Activated CD4-positive, alpha-beta T cell treated with anti-CD3 and anti-CD28 coated beads, Interleukin-2, Interleukin-4, amounts not matched to agents 100 ng/mL and 50 ng/mL, durations not matched to agents 16 hours and 8 hours (primary cell): Measurements from ENCODE around the gene CALML3.

Experiments used
- DNase-seq: peaks from one replicate; pipeline ENCODE4 v3.0.0-alpha.2; 2020; ENCODE audit warnings: low spot score

The CALML3 gene

GRCh38 chr10:5506751-5507648, 17.8 kb upstream of the CALML3 start:
- no peak for DNase-seq

DNA sequence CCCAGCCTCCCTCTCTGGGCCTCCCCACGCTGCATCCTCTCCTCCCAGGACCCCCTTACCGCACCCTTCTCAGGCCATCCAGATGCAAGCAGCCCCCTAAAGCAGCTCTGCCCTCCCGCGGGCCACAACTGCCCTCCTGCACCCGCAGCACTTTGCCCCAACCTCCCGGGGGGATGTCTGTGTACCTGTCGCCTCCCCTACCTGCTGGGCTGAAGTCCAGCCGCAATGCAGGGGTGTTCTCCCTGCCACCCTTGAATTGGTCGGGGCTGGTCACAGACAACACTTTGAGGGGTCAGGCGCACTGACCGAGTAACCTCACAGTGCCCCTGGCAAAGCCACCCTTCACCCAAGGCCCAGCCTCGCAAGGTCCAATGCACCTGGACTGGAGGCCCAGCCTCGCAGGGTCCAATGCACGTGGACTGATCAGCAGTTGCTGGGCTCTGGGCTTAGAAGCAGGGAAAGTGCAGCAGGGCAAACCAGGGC, 17.1 kb upstream of the CALML3 start:
- DNase-seq = no peak

DNA sequence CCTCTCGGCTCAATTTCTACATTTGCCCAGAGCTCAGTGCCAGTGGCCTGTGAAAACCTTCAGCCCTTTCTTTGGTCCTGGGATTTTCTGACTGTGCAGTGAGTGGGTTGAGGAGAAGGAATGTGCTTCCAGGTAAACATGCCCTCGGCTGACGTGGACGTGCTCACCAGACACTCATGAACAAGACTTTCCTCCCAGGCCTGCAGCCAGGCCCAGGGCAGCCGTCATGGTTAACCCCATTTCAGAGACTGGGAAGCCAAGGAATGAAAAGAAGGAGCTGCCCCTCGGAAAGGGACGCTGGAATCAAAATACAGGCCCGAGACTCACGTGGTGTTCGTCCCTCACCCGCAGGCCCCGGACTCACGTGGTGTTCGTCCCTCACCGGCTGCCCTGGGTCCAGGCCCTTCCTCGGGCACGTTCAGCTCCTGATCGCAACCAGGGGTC, 16.6 kb upstream of the CALML3 start:
- DNase-seq = no peak

DNA sequence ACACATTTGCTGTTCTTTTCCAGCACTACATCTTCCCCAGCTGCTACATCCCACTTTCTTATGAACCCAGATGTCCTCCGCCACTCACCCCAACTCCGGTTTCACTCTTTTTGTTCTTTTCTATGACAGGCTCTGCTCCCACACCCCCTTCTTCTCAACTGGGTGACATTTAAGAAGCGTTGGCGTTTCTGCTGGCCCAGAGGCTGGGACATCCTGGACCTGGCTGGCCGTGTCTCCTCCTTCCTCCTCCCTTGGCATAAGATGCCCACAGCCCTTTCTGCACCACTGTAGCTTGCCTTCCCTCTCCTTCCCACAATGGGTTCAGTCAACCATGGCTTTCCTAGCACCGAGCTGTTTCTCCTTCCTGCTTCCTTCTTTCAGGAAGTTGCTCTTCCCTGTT, 16.0 kb upstream of the CALML3 start:
- no peak for DNase-seq

GRCh38 chr10:5509236-5509635, 15.5 kb upstream of the CALML3 start:
- DNase-seq = no peak

- no peak for DNase-seq
These were observed 15.1 kb upstream of the CALML3 start for GRCh38 chr10:5509691-5510090.

- DNase-seq = no peak
These were observed 14.3 kb upstream of the CALML3 start for GRCh38 chr10:5510281-5511072.

DNA sequence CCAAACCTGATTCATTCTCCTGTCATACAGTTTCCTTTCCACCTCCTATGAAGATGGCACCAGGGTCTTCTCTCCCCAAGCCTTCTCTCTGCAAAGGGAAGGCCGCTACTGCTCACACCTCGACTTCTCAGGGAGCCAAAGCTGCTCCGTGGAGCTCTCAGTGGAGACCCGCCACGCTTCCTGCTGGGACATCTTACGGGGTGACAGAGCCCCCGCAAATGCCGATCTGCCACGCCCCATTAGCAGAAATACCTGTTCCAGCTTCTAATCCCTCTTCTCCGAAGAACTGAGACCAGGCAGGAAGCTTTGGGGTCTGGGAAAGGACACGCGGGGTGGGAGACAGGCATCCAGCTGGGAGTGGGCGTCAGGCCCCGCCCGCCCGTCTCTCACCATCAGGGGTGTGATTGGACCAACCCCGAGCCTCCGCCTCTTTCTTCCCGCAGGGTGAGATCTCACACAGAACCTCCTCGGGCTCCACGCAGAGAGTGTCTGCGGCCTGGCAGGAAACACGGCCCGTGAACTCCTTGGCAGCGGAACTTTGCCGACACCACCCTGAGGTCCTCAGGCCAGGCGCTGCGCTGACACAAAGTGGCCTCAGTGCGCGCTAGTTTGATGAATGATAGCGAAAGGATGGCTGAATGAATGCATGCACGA, 13.4 kb upstream of the CALML3 start:
- no peak for DNase-seq

GRCh38 chr10:5511885-5512280, 12.9 kb upstream of the CALML3 start:
- DNase-seq = no peak

DNA sequence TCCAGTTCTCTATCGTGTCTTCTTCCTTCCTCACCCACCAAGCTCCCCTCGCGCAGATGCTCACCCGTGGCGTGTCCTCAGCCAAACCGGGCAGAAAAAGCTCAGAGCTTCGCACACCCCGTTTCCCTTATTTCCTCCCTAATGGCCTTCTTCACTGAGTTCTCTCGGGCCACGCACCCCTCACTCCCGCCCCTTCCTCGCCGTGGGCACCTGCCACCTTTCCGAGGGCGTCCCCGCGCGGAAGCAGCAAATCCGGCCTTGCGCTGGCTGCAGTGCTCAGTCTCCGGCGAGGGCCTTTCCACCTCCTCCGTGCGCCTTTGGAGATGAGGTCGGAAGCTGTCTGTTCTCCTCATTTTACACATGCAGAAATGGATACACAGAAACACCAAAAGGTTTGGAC, 12.4 kb upstream of the CALML3 start:
- no peak for DNase-seq

DNA sequence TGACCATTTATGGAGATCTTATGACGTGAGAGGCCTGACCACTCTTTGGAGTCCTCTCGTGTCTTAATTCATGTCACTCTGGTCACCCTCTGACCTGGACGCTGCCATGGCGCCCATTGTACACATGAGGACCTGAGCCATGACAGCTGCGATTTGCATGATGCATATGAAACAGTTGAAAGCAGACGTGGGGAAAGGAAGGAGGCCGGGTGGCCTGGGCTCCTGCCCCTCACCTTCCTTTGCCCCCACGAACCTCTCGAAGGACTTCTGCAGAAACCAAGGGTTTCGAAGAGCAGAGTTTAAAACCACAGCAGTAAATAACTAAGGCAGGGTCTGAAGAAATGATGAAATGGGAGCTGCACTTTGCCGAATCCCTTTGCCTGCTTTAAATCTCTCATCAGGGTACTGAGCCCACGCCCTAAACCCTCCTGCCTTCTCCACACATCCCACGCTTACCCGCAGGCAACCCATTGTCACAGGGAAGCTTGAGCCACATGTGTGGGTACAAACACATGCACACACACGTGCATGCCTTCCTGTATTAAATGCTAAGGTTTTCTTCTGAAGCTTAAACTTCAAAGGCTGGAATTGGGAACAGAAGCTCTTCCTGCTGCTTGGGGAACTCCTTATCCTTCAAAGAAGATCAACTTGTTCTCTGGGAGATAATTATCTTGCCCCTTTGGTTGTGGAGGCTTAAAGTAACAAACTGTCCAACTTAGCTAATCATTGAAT, 11.7 kb upstream of the CALML3 start:
- no peak for DNase-seq

- DNase-seq = no peak
These were observed 10.4 kb upstream of the CALML3 start for GRCh38 chr10:5514226-5514850.

DNA sequence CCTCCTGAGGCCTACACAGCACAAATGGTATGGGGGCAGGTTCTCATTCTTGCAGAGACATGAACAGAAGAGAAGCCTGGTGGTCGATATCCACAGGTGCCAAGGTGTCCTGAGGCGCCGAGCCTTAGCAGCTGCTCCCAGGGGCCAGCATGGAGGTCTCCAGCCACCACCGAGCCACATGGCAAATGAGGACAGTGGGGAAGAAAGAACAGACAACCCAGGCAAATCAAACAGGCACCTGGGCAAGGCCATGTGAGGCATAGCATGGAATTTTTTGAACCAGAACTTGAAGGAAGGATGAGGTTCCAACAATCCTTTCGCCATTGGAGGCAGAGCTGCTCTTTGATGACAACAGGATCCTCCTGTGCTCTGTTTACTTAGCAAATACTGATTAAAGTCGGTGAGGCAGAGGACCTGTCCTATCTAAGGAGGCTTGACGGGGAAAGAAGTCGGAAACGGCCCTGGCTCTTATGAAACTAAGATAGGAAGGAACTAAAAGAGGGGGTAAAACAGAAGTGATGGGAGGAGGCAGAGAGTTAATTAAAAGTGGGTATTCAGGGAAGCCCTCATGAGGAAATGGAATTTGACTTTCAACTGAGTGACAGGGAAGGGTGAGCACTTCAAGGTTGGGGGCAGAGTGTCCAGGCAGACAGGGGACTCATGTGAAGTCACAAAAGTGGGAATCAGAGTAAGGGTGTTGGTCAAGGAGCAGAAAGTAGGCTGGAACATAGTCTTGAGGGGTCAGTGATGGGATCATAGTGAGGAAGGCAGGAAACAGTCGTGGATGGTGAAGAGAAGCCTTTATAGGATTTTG, 8.6 kb upstream of the CALML3 start:
- no peak for DNase-seq

- no peak for DNase-seq
These were observed 7.2 kb upstream of the CALML3 start for GRCh38 chr10:5517546-5517945.

DNA sequence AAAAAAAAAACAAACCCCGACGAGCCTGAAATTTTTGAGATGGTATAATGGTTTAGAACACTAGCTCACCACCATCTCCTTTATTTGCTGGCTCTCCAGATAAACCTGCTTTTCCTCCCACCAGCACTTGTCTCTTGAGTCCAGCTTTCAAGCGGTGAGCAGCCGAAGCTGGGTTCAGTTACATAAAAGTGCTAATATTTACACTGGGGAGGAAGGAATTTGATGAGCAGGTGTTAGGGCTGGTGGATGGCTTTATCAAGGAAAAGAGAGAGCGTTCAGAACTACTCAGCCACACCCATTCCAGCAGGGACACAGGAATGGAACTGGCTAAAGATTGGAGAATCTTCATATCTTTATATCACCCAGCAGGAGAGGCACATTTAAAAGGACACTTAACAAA, 6.6 kb upstream of the CALML3 start:
- DNase-seq = no peak

DNA sequence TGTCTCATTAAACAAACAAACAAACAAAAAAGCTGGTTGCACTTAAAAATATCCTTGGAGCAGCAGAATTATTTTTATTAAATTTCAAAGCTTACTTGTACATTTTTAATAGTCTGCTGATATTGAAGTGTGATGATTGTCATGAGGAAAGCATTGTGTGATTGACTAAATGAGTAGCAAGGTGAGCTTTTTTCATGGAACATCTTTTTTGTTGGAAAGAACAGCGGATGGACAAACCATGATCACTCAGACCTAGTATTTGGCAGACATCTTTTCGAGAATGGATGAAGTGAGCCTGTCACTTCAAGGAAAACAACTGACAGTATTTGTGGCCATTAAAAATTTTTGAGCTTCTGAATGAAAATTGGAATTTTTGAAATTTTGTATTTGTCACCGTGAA, 5.7 kb upstream of the CALML3 start:
- no peak for DNase-seq

GRCh38 chr10:5522913-5523560, 1.7 kb upstream of the CALML3 start:
- DNase-seq = no peak

DNA sequence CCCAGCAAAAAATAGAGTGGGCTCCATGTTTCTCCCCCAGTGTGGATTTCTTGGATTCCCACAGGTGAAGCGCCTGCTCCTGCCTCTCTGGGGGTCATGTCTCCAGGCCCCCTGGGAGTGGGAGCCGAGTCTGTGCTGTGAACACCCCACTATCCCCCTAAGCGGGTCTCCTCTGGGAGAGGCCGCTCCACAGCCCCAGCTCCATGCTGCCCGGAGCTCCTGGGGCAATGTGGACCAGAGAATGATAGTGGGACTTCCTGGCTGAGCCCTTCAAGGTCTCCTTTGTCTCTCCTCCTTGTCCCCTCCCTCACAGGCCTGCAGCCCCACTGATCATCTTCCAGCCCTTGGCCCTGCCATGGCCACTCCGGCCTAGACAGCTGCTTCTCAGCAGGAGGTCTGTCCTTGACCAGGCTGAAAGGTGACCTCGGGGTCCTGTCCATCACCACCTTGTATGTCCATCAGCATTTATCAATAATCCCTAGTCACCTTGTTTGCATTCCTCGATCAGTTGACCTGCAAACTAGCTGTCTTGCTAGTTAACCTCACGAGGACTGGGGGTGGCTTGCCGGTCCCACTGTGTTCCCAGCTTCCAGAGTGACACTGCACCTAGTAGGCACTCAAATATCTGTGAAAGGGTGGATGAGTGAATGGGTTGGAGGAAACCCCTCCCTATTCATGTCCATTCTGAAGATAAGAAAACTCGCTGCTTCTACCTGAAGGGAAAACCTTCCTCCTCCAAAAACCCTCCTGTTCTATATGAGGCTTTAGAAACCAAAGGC, 776 bp upstream of the CALML3 start:
- DNase-seq = no peak
